NCI-H2107 treated with DMSO at 0.1 percent for 48 hours (cell line): ENCODE data around the gene TBC1D8.

ENCODE experiments used
- DNase-seq: peaks from one replicate; lab custom pipeline; 2025; ENCODE audit not compliant: unreplicated experiment; lab: John Stamatoyannopoulos, UW

TBC1D8 gene

GRCh38 chr2:101004620-101005325 lies 146.4 kb downstream of the TBC1D8 start:
- no peak for DNase-seq

DNA sequence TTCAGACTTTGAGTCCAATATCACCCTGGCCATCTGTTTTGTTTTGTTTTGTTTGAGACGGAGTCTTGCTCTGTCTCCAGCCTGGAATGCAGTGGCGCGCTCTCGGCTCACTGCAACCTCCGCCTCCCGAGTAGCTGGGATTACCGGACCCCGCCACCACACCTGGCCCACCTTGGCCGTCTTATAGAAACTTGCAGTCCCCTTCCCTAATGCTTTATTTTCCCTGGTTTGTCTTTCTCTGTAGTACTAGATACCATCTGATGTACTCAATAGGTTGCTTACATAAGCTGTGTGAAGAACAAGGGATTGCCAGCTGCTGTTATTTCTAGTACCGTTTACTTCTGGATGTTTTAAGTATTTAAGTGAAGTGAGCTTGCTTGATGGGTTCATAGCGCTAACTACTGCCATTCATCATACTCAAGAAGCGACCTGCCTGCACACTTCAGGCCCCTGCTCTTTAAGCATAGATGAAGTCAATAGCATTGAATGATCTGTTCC lies 147.9 kb downstream of the TBC1D8 start:
- no peak for DNase-seq

GRCh38 chr2:101002562-101003277 lies 148.5 kb downstream of the TBC1D8 start:
- no peak for DNase-seq

DNA sequence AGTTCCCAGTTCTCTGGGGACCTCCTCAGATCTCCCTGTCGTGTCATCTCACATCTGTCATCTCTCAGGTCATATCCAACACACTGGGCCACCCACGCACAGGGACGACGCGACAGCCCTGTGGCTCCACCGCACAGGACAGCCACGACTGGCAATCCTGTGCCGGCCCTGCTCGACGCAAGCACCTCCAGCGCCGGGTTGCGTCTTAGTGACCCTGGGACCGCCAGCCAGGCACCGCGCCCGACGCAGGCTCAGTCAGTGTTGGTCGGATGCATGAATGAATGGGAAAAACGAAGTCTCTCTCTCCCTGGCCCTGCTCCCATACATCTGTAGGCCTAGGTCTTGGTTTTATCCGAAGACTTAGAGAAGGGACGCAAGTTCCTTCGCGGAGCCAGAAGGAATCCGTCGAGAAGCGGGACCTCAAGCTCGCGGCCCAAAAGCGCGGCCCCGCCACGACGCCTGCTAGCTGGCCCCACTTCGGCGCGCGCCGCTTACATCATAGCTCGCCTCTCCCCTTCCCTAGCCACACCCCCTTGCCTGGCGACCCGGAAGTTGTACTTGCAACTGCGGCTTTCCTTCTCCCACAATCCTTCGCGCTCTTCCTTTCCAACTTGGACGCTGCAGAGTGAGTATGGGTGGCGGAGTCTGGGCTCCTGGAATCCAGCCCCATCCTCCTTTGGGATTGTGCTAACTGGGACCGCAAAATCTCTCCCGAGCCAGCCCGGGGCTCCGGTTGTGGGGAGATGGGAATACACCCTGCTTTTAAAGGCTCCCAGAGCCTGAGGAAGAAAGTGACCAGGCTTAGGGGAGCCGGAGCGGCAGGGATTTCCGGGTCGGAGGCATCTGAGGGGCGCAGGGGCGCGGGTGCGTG lies 149.3 kb downstream of the TBC1D8 start, which contains the start of gene RPL31:
Gene RPL31 (plus strand): TSS at position 599 of the 871 bp plus-strand sequence. CDS start 413 bp downstream, outside the sequence.
- peak; percentile 88 for DNase-seq

DNA sequence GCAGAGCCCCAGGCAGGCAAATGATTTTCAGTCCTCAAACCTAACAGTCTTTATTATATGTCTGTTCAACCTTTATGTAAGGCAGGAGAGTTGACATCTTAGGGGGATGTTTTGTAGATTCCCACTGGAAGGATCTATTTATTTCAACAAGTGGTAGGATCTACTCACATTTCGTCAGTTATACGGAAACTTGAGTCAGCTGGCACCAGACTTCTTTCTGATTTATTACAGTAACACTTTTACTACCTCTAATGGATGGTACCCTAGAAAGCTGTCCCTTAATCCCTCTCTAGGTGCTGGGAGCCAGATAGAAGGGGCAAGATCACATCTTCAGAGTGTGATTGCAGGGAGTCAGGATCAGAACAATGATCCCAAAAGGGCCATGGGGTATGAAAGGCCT lies 151.2 kb downstream of the TBC1D8 start:
- no peak for DNase-seq

DNA sequence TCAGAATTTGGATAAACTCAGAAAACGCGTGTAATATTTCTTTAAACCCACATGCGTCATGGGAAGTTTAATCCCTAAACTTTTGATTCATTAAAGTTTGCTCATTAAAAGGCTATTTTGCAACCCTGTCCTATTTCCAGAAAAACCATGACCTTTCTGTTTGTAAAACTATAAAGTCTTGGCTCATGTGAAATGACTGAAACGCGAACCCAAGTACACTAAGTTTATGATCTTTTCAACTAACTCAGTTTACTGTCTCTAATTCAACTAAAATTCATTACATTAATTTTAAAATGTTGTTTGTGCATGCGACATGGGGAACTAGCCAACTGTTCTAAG lies 153.0 kb downstream of the TBC1D8 start:
- no peak for DNase-seq

DNA sequence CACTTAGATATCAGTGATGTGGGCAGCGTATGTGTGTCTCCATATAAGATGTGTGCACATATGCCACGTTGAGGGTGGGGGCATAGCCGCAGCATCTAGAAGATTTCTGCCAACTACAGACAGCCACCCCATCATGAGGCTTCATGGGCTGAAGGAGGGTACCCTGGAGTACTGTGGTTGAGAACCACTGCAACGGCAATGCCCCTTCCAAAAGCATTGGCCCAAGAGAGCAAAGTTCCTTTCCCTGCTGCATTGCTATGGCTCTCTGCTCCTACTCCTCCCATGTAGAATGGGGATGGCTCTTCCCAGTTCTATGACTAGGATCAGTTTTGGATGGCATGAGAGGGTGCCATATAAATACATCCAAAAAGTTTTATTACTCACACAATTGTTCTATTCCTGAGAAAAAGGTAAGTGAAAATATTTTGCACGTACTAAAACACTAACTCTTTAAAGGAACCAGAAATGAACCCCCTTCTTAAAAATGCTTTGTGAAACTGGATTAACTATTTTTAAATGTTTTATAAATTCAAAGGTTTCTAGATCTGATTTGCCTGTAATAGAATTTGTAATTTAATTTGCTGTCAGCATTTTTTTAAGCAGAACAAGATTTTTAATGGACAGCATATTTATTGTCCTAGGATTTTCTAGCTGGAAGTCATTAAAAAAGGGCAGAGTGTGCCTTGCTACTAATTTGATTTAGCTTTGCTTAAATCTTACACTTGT lies 153.5 kb downstream of the TBC1D8 start:
- no peak for DNase-seq

GRCh38 chr2:100995309-100996075 lies 155.7 kb downstream of the TBC1D8 start:
- DNase-seq = no peak

- no peak for DNase-seq
Measured at GRCh38 chr2:100993294-100993693, 157.9 kb downstream of the TBC1D8 start.

DNA sequence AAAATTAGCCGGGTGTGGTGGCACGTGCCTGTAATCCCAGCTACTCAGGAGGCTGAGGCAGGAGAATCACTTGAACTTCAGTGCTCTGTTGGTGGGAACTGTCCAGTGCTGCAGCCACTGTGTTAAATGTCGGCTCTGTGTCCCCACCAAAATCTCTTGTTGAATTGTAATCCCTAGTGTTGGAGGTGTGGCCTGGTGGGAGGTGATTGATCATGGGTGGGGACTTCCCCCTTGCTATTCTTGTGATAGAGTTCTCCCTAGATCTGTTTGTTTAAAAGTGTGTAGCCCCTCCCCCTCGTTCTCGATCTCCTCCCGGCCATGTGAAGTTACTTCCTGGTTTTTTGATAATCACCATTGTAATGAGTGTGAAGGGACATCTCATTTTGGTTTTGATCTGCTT lies 158.9 kb downstream of the TBC1D8 start:
- no peak for DNase-seq

GRCh38 chr2:100991404-100991773 lies 159.8 kb downstream of the TBC1D8 start:
- no peak for DNase-seq

DNA sequence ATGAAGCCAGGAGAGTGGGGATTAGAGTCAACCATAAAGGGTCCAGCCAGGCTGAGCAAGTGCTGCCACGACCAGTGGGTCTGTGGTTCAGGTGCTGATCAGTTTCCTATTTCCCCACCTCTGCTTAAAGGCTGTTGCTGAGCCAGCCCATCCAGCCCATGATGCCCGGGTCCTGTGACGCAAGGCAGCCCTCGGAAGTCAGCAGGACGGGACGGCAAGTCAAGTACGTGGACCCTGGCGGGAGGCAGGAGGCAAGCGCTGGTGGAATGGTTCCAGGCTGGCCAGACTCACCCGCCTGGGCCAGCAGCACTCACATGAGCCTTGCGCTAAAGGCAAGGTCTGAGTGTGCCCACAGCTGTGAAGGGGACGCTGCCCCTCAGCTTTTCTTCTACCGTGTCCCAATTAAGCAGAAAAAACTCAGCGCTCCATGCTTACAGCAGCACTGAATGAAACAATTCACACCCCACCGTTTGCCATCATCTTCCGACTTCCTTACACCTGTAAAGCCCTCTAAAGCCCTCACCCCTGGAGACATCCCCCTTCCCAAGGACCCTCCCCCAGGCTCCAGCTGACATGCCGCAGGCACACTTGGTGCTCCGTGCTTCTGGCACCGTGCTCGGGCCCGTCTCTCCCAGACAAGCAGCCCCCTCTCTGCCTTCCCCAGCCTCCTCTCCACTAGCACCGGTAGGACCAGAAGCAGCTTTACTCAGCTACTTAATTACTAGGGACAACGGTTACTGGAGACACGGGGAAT lies 160.4 kb downstream of the TBC1D8 start:
- DNase-seq = no peak

- no peak for DNase-seq
Measured at GRCh38 chr2:100990166-100990565, 161.0 kb downstream of the TBC1D8 start.

DNA sequence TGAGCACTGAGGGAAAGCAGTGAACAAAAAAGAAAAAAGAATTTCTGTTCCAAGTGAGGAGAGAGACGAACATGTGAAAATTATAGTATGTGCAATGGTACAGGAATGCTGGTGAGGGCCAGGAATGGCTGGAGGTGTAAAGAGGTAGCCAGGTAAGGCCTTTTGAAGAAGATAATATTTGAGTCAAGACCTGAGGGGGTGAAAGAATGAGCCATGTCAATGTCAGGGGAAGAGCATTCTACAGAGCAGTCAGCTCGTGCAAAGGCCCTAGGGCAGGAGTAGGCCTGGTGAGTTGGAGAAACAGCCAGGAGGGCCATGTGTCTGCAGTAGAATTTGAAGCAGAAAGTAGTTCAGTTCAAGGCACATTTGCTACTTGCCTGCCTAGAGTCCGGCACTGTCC lies 161.5 kb downstream of the TBC1D8 start:
- no peak for DNase-seq

DNA sequence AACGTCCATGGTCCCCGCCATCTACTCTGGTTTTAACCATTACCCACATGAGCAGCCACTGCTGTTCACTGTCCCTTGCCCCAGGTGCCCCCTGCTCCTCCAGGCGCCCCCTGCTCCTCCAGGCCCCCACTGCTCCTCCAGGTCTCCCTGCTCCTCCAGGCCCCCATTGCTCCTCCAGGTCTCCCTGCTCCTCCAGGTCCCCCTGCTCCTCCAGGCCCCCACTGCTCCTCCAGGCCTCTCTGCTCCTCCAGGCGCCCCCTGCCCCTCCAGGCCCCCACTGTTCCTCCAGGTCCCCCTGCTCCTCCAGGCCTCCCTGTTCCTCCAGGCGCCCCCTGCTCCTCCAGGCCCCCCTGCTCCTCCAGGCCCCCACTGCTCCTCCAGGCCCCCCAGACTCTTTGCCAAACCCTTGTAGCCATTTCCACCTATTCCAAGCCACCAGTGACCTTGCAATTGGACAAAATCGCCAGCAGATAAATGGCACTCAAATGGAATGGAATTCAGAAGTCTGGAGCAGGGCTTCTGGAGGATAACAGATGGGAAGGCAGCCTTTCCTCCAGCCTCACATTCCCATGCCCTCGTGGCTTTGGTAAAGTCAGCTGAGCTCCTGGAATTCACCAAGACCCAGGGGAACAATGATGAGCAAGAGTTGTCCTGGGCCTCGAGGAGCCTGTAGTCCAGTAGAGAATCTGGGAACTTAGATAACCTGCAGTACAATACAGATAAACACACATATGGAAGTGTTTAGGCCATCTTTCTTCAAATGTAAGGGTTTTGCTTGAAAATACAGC lies 162.4 kb downstream of the TBC1D8 start:
- DNase-seq = no peak

GRCh38 chr2:100987974-100988373 lies 163.2 kb downstream of the TBC1D8 start:
- DNase-seq = no peak

DNA sequence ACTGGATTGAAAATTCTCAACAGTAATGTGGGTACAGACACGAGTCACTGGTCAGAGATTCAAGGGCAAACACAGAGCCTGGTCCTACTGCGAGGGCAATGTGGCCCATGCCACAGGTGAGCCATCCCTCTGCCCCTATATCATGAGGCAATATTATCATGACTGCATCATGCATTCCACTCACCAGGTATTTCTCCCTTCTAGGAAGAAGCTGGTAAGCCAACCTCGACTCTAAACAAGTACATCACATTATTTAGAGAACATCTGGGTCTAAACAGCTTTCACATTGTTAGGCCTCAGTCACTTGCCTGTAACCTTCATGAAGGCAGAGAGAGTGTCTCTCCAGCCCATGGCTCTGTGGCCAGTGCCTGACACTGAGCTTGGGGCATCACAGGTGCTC lies 163.6 kb downstream of the TBC1D8 start:
- DNase-seq = no peak

DNA sequence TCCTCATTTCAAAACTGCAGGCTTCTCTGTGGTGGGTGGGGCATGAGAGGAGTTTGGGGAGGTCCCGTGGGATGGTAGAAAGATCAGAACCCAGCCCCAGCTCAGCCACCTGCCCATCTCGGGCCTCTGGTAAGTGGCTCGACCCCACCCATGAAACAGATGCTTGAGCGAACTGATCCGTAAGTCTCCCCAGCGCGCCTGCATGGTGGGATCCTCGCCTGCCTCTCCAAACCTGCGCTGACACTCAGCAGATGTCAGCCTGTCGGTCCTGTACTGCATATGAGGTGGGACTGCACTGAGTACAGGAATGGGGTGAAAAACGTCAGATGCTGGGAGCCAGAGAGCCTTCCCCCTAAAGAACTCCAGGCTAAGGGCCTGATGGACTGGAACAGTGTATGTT lies 165.0 kb downstream of the TBC1D8 start:
- DNase-seq = no peak

GRCh38 chr2:100984892-100985307 lies 166.3 kb downstream of the TBC1D8 start:
- DNase-seq = no peak
